Right renal cortex interstitium (tissue), 3 donors: ENCODE results near the gene BTNL3. TPM values are rescaled to one million over a fixed set of nuclear protein-coding genes. Genes with fewer than 3 reads are reported as not detected.
"Not testable (repeated sequence)": the region's sequence is repeated elsewhere in the genome, so short reads cannot be mapped to it uniquely, and the experiment has no call there.

Experiments used
- DNase-seq, 3 donors: peaks; one replicate each; pipeline ENCODE4 v3.0.0-alpha.2; 2013; ENCODE audit warnings: low read depth in 3 of 3, low spot score in 2 of 3
- polyA plus RNA-seq, 3 donors: library from polyadenylated mRNA; unstranded; fragments of 120-200 nt; gene quantifications; one replicate each; pipeline ENCODE4 v1.2.1, GENCODE V29; 2013; ENCODE audit not compliant: insufficient read length in 3 of 3

The BTNL3 gene
- under 1 TPM; 0.11 to 0.43 (median 0.13) TPM for polyA plus RNA-seq

DNA sequence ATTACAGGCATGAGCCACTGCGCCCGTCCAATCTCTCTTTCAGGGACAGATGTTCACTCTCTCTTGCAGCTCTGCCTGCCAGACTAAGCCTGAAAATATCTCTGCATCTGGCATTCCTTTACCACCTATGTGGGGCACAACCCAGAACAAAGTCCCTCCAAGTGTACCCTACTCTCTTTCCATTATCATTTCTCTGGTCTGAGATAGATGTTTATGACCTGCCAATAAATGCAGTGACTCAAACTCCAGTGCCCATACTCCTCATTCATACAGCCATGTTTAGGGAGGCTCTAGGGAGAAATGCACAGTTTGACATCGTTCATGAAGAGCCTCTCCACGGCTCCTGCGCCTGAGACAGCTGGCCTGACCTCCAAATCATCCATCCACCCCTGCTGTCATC is at the start of gene BTNL3:
Gene BTNL3, plus strand, starts transcription at position 255 of the 400 bp plus-strand sequence. CDS start 183 bp downstream, outside the sequence.
- no peak for DNase-seq

GRCh38 chr5:180950291-180950949 is 38.2 kb upstream of the BTNL3 start:
- no peak for DNase-seq

GRCh38 chr5:180959661-180960060 is 29.0 kb upstream of the BTNL3 start:
- DNase-seq, result no peak

DNA sequence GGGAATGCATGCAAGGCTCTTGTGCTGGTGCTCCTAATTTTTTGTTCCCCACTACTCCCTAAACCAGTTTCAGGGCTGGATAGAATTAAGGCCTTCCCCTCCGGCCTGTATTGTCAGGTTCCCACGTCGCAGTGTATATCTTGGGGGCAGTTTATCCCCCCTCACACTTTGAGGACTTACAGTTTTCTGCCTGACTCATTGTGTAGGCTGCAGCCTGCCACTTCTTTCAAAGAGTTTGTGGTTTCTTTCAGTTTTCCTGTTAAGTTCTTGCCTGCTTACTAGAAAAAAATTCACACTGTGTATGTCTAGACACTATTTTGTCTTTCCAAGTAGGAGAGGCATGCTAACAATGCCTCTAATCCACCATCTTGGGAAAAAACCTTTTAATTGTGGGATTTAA is 28.4 kb upstream of the BTNL3 start:
- no peak for DNase-seq

GRCh38 chr5:180969406-180969805 is 19.2 kb upstream of the BTNL3 start:
- no peak for DNase-seq

- no peak for DNase-seq
Measured at GRCh38 chr5:180970336-180970735, 18.3 kb upstream of the BTNL3 start.

- DNase-seq, result no peak
Measured at GRCh38 chr5:180970875-180971274, 17.8 kb upstream of the BTNL3 start.

DNA sequence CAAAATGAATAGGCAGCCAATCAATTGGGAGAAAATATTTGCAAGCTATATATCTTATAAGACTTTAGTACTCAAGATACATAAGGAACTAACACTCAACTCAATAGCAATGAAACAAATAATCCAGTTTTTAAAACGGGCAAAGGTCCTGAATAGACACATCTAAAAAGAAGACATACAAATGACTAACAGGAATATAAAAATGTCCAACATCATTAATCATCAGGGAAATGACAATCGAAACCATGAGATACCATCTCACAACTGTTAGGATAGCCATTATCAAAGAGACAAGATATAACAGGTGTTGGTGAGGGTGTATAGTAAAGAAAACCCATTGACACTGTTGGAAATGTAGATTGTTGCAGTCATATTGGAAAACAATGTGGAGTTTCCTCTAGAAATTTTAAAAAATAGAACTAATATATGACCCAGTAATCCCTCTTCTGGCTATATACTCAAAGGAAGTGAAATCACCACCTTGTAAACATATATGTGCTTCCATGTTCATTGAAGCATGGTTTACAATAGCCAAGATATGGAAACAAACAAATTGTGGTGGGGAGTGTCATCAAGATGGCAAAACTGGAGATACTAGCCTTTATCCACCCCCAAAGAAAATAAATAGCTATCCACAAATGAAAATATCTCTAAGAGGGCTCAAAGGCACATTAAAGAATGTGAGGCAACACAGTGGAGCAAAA is 13.9 kb upstream of the BTNL3 start:
- no peak for DNase-seq

DNA sequence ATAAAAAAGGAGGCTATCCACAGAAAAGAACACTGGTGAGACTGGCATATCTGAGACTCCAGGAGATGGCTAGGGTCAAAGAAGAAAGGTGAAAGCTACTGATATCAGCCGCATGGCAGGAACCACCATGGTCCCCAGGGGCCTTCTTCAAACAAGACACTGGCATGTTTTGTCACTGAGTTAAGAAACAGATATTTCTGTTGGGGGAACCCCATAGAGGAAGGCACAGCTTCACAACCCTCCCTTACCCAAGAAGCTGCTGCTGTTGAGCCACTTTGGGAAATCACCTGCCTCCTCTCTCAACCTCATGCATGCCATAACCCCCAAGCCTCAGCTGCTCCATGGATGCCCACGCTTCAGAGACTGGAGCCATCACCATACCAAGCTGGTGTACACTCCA is 13.3 kb upstream of the BTNL3 start:
- no peak for DNase-seq

- no peak for DNase-seq
Measured at GRCh38 chr5:180976518-180976917, 12.1 kb upstream of the BTNL3 start.

GRCh38 chr5:180977852-180978251 is 10.8 kb upstream of the BTNL3 start:
- no peak for DNase-seq

DNA sequence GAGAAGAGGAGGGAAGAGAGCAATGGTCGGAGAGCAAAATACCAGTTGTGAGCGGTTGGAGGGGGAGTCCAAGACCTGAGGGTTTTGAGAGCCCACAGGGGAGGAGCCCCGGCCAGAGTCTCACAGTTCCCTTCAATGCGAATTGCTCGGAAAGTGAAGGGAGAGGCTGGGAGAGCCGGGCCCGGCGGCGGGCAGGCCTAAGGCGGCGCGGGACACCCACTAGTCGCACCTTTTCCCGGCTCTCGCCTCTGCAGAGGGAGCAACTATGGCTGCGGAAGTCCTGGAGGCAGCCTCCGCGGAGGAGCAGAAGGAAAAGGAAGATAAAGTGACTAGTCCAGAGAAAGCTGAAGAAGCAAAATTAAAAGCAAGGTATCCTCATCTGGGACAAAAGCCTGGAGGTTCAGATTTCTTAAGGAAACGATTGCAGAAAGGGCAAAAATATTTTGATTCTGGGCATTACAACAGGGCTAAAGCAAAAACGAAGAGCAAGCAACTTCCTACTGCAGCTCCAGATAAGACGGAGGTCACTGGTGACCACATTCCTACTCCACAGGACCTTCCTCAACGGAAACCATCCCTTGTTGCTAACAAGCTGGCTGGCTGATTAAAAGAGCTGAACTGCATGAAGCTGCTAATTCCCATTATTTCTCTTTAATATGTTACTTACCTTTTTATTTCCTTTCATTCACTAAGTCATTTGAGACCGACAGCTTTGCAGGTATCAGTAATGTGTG is 6.5 kb upstream of the BTNL3 start:
- DNase-seq, result no peak

GRCh38 chr5:180988016-180988415 is 630 bp upstream of the BTNL3 start:
- DNase-seq, result no peak

GRCh38 chr5:180990086-180990881 is 1.6 kb downstream of the BTNL3 start:
- no peak for DNase-seq

DNA sequence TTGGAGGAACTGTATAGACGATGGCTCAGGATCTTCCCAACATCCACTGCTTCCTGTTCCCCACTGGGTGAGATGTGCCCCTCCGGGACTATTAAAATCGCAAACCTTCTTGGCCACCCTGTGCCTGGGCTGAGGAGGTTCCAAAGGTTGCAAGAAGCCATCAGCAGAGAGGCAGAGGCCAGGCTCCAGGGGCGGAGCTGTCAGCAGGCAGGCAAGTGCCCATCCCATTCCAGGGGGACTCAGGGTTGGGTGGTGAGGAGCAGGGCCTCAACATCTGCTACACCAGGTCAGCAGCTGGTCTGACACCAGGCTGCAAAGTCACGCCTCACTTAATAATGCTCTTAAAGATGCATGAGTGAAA is 2.2 kb downstream of the BTNL3 start:
- no peak for DNase-seq

DNA sequence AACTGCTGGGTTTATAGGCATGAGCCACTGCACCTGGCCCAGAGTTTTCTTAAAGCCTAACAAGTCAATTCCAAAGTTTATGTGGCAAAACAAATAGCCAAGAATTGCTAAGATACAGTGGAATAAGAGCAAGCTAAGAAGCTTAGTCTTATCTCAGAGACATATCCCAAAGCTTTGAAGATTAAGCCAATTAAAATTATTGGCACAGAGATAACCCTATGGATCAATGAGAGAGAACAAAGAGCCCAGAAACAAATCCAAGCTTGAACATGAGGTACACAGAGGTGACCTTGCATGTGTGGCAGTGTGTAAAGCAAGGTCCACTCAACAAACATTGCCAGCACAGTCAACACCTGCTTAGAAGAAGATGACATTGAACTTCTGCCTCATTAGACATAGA is 13.3 kb downstream of the BTNL3 start:
- DNase-seq, result no peak

DNA sequence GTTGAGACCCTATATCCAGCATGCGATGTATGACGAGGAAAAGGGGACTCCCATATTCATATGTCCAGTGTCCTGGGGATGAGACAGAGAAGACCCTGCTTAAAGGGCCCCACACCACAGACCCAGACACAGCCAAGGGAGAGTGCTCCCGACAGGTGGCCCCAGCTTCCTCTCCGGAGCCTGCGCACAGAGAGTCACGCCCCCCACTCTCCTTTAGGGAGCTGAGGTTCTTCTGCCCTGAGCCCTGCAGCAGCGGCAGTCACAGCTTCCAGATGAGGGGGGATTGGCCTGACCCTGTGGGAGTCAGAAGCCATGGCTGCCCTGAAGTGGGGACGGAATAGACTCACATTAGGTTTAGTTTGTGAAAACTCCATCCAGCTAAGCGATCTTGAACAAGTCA is 17.1 kb downstream of the BTNL3 start:
- no peak for DNase-seq

DNA sequence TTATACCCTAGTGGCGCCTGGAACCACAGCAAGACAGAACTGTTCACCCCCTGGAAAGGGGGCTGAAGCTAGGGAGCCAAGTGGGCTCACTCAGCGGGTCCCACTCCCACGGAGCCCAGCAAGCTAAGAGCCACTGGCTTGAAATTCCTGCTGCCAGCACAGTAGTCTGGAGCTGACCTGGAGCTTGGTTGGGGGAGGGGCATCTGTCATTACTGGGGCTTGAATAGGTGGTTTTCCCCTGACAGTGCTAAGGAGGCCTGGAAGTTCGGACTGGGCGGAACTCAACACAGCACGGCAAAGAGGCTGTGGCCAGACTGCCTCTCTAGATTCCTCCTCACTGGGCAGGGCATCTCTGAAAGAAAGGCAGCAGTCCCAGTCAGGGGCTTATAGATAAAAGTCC is 19.5 kb downstream of the BTNL3 start:
- DNase-seq, result no peak

- not testable (repeated sequence) for DNase-seq
Measured at GRCh38 chr5:181010018-181010417, 21.4 kb downstream of the BTNL3 start.

- not testable (repeated sequence) for DNase-seq
Measured at GRCh38 chr5:181014654-181015053, 26.0 kb downstream of the BTNL3 start.

GRCh38 chr5:181017448-181017847 is 28.8 kb downstream of the BTNL3 start:
- DNase-seq, result not testable (repeated sequence)
